ENCODE measurements around the gene TNRC6C.

The TNRC6C gene

DNA sequence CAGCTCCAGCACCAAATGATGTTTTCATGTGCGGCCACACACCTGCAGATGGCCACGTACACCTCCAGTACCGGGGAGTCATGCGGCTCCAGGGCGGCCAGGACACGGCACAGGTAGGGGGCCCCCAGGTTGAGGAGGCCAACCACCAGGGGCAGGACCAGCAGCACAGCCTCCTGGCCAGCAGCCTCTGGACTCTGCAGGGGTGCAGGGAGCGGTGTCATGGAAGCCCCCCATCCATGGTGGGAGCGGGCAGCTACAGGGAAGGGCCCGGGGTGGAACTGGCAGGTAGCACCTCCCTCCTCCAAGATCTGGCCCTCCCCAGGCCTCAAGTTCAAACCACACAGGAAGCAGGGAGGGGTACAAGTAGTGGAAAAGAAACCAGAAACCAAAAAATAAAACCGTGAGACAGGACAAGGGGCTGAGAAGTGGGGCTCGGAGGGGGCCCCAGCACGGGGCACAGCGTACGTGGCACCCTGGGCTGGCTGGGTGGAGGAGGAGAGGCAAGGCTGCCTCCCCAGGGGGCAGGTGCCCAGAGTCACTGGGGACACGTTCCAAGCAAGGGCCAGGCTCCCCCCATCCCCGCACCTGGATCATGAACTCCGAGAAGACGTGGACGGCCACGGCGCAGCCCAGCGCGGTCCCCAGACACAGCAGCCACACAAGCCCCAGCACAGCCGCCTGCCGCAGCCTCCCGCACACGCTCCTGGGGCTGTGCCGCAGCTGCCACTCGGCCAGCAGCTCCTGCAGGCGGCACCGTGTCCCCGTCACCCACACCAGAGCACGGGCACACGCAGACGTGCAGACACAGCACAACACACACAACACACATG, 162.7 kb downstream of the TNRC6C start:
- Histone ChIP-seq H3K4me1 (ENCODE audit: control insufficient read depth, low read depth, low read length) (no peaks in the 10 kb centered on the region), H3K27me3 (ENCODE audit: control insufficient read depth, insufficient read depth, low read length) (no peaks in the 10 kb centered on the region), H3K36me3 (ENCODE audit: control insufficient read depth, low read depth, low read length) (peaks cover 13% of the 10 kb centered on the region), H3K27ac (ENCODE audit: low read length) (no peak overlapping the region), H3K4me3 (ENCODE audit: low read length) (no peak overlapping the region), H3K9ac (ENCODE audit: low read length) (no peak overlapping the region), H3K9me3 (ENCODE audit: control insufficient read depth, low read depth, low read length) (no peaks in the 10 kb centered on the region)

DNA sequence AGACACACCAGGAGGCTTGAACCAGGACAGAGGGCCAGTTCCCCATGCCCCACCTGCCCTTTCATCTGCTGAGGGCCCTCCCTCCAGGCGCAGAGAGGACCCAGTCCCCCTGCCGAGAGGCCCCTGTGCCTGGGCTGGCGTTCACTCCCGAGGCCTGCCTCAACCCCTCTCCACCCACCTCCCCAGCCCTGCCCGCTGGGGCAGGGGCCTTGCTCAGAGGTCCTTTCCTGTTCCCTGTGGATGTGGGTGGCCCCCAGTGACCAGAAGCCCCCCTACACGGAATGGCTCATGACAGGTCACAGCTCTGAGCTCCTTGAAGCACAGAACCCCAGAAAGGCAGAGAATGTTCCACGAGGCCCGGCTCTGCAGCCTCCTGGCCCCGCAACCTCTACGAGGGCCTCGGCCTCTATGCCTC, 163.3 kb downstream of the TNRC6C start:
- H3K4me1 ChIP-seq (ENCODE audit: control insufficient read depth, low read depth, low read length) = peaks cover under 1% of the 10 kb centered on the region
- no peak overlapping the region for H3K4me3 ChIP-seq (ENCODE audit: low read length)

DNA sequence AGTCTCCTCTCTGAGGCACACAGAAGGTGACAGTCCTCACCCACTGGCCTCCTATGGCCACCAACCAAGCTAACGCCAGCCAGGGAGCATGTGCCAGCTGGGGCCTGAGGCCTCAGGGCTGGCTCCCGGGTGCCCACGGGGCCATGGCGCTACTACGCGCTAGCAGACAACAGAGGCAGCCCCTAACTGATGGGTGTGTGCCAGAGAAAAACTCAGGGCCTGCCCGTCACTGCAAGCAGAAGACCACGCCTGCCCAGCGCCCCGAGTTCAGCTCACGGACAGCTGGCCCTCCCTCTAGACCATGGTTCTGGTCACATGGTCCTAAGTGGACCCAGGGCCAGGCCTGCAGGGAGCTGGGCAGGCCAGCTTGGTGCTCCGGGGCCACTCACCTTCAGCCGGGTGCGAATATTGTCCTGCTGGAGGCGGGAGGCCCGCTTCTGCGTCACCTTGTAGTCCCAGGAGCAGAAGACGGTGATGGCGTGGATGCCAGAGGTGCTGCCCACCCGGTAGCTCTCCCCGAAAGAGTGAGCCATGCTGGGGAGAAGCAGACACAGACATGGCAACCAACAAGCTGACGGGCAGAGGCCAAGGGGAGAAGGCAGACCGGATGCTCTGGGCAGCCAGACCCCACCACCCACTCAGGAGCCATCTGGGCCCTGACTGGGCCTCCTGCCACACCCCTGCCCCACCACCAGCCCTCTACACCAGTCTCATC, 163.9 kb downstream of the TNRC6C start:
- H3K27ac ChIP-seq (ENCODE audit: low read length) = no peak overlapping the region
- no peaks in the 10 kb centered on the region for H3K9me3 ChIP-seq (ENCODE audit: control insufficient read depth, low read depth, low read length)
- H3K9ac ChIP-seq (ENCODE audit: low read length) = no peak overlapping the region
- peaks cover 13% of the 10 kb centered on the region for H3K36me3 ChIP-seq (ENCODE audit: control insufficient read depth, low read depth, low read length)
- no peak overlapping the region for H3K4me3 ChIP-seq (ENCODE audit: low read length)
- no peaks in the 10 kb centered on the region for H3K27me3 ChIP-seq (ENCODE audit: control insufficient read depth, insufficient read depth, low read length)
- H3K4me1 ChIP-seq (ENCODE audit: control insufficient read depth, low read depth, low read length) = peaks cover 6% of the 10 kb centered on the region

More for the DNA sequence above, 163.3 kb downstream of the TNRC6C start:
- Histone ChIP-seq H3K9me3 (ENCODE audit: control insufficient read depth, low read depth, low read length) (no peaks in the 10 kb centered on the region), H3K36me3 (ENCODE audit: control insufficient read depth, low read depth, low read length) (peaks cover 13% of the 10 kb centered on the region), H3K27me3 (ENCODE audit: control insufficient read depth, insufficient read depth, low read length) (no peaks in the 10 kb centered on the region), H3K27ac (ENCODE audit: low read length) (no peak overlapping the region), H3K9ac (ENCODE audit: low read length) (no peak overlapping the region)

DNA sequence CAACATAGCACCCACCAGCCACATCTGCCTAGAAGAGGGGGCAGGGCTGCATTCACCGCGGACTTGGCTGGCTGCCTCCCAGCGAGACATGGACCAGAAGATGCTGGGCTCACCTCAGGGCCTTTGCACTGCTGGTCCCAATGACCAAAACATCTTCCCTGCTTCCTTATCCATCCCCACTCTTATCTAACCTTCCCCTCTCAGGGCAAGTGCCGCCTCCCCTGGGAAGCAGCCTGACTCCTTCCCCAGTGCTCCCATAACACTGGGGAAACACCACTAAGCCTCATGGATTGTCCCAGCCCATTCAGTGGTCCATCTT, 164.4 kb downstream of the TNRC6C start:
- Histone ChIP-seq H3K9ac (ENCODE audit: low read length) (no peak overlapping the region), H3K27me3 (ENCODE audit: control insufficient read depth, insufficient read depth, low read length) (no peaks in the 10 kb centered on the region), H3K36me3 (ENCODE audit: control insufficient read depth, low read depth, low read length) (peaks cover 13% of the 10 kb centered on the region), H3K4me1 (ENCODE audit: control insufficient read depth, low read depth, low read length) (peaks cover 6% of the 10 kb centered on the region), H3K4me3 (ENCODE audit: low read length) (no peak overlapping the region), H3K9me3 (ENCODE audit: control insufficient read depth, low read depth, low read length) (no peaks in the 10 kb centered on the region), H3K27ac (ENCODE audit: low read length) (no peak overlapping the region)

DNA sequence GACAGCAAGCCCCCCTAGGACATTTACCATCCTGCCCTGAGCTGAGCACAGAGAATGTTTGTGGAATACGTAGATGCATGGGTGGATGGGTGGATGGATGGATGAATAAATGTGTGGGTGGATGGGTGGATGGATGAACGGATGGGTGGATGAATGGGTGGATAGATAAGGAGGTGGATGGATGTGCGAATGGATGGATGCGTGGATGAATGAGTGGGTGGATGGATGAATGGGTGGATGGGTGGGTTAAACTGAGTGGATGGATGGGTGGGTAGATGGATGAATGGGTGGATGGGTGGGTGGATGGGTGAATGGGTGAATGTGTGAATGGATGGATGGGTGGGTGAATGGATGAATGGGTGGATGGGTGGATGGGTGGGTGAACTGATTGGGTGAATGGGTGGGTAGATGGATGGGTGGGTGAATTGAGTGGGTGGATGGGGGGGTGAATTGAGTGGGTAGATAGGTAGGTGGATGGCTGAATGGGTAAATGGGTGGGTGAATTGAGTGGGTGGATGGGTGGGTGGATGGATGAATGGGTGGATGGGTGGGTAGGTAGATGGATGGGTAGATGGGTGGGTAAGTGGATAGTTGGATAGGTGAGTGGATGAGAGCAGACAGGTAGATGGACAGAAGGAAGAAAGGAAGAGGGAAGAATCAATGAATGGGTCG, 164.9 kb downstream of the TNRC6C start:
- H3K36me3 ChIP-seq (ENCODE audit: control insufficient read depth, low read depth, low read length) = peaks cover 13% of the 10 kb centered on the region
- H3K9me3 ChIP-seq (ENCODE audit: control insufficient read depth, low read depth, low read length) = no peaks in the 10 kb centered on the region
- H3K27ac ChIP-seq (ENCODE audit: low read length) = no peak overlapping the region
- no peaks in the 10 kb centered on the region for H3K27me3 ChIP-seq (ENCODE audit: control insufficient read depth, insufficient read depth, low read length)
- no peak overlapping the region for H3K4me3 ChIP-seq (ENCODE audit: low read length)
- peaks cover 6% of the 10 kb centered on the region for H3K4me1 ChIP-seq (ENCODE audit: control insufficient read depth, low read depth, low read length)
- H3K9ac ChIP-seq (ENCODE audit: low read length) = no peak overlapping the region

DNA sequence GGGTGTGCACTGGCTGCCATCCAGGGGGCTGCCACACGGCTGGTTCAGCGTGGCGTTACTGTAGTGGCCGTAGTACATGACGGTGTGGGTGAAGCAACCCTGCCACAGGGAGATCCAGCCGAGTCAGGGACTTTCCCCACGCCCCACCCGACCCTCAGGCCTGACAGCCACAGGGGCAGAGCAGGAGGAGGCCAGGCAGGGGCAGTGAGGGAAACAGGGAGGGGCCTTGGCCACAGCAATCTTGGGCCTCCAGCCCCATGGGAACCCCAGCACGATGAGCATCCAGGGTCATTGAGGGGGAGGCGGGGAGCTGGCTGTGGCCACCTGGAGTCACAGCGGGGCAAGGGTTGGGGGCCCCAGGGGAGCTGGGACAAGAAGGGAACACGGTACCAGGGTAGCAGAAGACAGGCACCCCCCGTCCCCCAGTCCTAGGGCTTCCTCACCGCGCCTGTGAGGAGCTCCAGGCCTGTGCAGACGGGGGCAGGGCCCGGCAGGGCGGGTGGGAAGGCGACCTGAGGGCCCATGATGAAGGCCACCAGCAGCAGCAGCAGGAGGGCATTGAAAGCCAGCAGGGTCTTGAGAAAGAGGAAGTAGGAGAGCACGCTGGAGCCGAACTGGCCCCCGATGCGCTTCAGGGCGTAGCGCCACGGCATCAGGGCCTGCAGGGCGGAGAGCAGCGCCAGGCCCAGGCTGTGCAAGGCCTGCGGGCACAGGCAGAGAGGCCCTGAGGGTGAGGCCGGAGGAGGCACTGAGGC, 165.8 kb downstream of the TNRC6C start:
- Histone ChIP-seq H3K9ac (ENCODE audit: low read length) (no peak overlapping the region), H3K4me3 (ENCODE audit: low read length) (no peak overlapping the region), H3K36me3 (ENCODE audit: control insufficient read depth, low read depth, low read length) (peaks cover 13% of the 10 kb centered on the region), H3K27me3 (ENCODE audit: control insufficient read depth, insufficient read depth, low read length) (no peaks in the 10 kb centered on the region), H3K4me1 (ENCODE audit: control insufficient read depth, low read depth, low read length) (peaks cover 8% of the 10 kb centered on the region), H3K27ac (ENCODE audit: low read length) (no peak overlapping the region), H3K9me3 (ENCODE audit: control insufficient read depth, low read depth, low read length) (no peaks in the 10 kb centered on the region)

DNA sequence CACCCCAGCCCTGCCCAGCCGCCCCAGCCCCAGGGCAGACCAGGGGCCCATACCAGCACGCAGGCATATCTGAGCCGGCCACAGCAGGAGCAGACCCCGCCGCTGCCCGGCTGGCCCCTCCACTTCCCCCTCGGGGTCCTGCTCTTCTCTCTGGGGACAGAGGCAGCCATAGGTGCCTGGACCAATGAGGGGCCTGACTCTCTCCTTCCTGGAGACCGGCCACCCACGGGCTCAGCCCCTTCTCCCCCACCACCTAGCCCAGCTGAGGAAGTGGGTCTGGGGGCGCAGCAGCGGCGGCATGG, 166.3 kb downstream of the TNRC6C start:
- H3K36me3 ChIP-seq (ENCODE audit: control insufficient read depth, low read depth, low read length) = peaks cover 13% of the 10 kb centered on the region
- H3K27me3 ChIP-seq (ENCODE audit: control insufficient read depth, insufficient read depth, low read length) = no peaks in the 10 kb centered on the region
- no peak overlapping the region for H3K4me3 ChIP-seq (ENCODE audit: low read length)
- H3K27ac ChIP-seq (ENCODE audit: low read length) = no peak overlapping the region
- H3K9ac ChIP-seq (ENCODE audit: low read length) = no peak overlapping the region
- H3K9me3 ChIP-seq (ENCODE audit: control insufficient read depth, low read depth, low read length) = no peaks in the 10 kb centered on the region
- H3K4me1 ChIP-seq (ENCODE audit: control insufficient read depth, low read depth, low read length) = peaks cover 8% of the 10 kb centered on the region

DNA sequence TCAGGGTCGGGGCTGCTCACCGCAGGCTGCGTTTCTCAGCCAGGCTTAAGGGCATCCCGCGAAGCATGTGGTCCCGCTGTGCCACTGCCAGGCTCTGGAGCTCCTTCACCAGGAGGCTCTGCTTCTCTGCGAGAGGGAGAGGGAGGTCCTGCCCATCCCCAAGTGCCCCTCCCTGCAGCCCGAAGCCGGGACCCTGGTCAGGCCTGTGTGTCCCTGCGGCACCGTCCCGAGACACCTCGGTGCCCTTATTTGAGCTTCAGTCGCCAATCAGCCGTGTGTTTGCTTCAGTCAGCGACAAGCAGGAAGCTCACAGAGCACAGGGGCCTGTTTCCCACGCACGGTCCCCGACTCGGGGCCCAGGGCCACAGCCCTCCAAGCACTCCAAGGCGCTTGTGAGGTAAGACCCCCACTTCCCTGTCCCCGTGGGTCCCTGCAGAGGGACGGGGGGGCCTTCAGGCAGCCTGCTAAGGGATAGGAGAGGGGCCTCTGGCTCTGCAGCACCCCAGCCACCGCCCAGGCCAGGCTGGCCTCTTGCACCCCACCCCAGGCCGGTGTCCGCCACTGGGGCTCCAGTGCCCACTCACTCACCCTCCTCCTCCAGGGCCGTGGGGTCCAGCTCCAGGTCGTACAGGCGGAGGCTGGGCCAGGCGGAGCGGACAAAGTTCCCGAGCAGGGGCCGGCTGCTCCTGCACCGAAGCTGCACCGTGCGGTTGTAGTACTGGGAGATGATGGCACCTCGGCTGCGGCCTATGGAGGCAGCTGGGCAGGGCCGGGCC, 166.8 kb downstream of the TNRC6C start:
- no peak overlapping the region for H3K9ac ChIP-seq (ENCODE audit: low read length)
- H3K4me1 ChIP-seq (ENCODE audit: control insufficient read depth, low read depth, low read length) = peaks cover 8% of the 10 kb centered on the region
- H3K36me3 ChIP-seq (ENCODE audit: control insufficient read depth, low read depth, low read length) = peaks cover 13% of the 10 kb centered on the region
- no peak overlapping the region for H3K27ac ChIP-seq (ENCODE audit: low read length)
- H3K9me3 ChIP-seq (ENCODE audit: control insufficient read depth, low read depth, low read length) = no peaks in the 10 kb centered on the region
- H3K27me3 ChIP-seq (ENCODE audit: control insufficient read depth, insufficient read depth, low read length) = peaks cover 1% of the 10 kb centered on the region
- no peak overlapping the region for H3K4me3 ChIP-seq (ENCODE audit: low read length)

DNA sequence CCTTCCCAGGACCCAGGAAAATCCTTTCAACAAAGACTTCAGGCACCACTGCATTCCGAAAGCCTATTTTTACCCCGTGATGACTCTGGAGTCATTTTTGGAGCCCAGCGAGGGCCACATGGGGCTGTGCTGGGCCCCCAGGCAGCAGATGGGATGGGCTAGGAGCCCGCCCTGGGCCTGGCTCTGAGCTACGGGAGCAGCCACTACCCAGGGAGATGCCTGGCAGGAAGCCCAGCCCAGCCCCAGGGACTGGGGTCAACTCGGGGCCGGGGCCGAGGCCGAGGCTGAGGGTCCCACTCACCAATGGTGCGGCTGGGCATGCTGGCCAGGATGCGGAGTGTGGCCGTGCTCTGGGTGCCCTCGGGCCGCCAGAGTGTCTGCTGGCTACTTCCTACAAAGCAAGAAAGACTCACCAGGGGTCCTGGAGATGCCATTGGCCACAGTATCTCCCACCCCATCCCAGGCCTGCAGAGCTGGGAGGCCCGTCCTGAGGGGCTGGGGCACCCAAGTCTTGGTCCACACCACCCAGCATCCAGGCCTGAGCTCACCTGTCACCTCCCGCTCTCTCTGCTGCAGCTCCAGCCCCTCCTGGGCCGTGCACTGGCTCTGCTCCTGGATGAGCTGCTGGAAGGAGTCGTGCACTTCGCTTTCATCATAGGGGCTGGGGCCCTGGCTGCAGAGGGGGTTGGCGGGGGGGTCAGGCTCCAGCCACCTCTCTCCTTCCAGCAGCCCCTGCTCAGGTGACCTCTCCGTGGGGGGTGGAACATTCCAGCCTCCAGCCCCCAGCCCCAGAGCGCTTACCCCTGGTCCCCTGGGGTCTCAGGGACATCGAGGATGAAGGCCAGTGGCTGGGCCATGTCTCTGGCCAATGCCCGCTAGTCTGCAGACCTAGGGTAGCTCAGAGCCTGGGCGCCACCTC, 167.7 kb downstream of the TNRC6C start:
- Histone ChIP-seq H3K27ac (ENCODE audit: low read length) (no peak overlapping the region), H3K4me3 (ENCODE audit: low read length) (no peak overlapping the region), H3K27me3 (ENCODE audit: control insufficient read depth, insufficient read depth, low read length) (peaks cover 11% of the 10 kb centered on the region), H3K36me3 (ENCODE audit: control insufficient read depth, low read depth, low read length) (peaks cover 13% of the 10 kb centered on the region), H3K9me3 (ENCODE audit: control insufficient read depth, low read depth, low read length) (no peaks in the 10 kb centered on the region), H3K4me1 (ENCODE audit: control insufficient read depth, low read depth, low read length) (peaks cover 8% of the 10 kb centered on the region), H3K9ac (ENCODE audit: low read length) (no peak overlapping the region)

DNA sequence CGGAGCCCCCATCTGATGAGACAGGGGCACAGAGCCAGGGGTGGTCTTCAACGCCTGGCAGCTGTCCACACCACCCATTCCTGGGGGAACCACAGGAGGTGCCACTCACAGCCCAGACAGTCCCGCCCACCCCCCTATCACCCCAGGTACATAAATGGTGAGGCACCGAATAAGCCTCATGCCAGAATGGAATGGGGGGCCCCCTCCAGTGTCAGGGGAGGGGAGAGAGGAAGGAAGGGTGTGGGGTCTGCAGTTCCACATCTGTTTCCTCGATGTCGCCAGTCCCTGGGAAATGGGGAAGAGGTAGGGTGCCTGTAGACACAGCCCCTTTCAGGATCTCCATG, 168.4 kb downstream of the TNRC6C start:
- Histone ChIP-seq H3K36me3 (ENCODE audit: control insufficient read depth, low read depth, low read length) (peaks cover 13% of the 10 kb centered on the region), H3K9ac (ENCODE audit: low read length) (no peak overlapping the region), H3K27ac (ENCODE audit: low read length) (no peak overlapping the region), H3K27me3 (ENCODE audit: control insufficient read depth, insufficient read depth, low read length) (peaks cover 16% of the 10 kb centered on the region), H3K9me3 (ENCODE audit: control insufficient read depth, low read depth, low read length) (no peaks in the 10 kb centered on the region), H3K4me1 (ENCODE audit: control insufficient read depth, low read depth, low read length) (peaks cover 8% of the 10 kb centered on the region), H3K4me3 (ENCODE audit: low read length) (peak overlapping the region; percentile 74)
